CD4-positive, alpha-beta T cell treated with Interleukin-4 for 4 hours (primary cell): Measurements from ENCODE around the gene HTRA1.

Experiments used
- DNase-seq: peaks from one replicate; pipeline ENCODE4 v3.0.0-alpha.2; 2020

The HTRA1 gene

DNA sequence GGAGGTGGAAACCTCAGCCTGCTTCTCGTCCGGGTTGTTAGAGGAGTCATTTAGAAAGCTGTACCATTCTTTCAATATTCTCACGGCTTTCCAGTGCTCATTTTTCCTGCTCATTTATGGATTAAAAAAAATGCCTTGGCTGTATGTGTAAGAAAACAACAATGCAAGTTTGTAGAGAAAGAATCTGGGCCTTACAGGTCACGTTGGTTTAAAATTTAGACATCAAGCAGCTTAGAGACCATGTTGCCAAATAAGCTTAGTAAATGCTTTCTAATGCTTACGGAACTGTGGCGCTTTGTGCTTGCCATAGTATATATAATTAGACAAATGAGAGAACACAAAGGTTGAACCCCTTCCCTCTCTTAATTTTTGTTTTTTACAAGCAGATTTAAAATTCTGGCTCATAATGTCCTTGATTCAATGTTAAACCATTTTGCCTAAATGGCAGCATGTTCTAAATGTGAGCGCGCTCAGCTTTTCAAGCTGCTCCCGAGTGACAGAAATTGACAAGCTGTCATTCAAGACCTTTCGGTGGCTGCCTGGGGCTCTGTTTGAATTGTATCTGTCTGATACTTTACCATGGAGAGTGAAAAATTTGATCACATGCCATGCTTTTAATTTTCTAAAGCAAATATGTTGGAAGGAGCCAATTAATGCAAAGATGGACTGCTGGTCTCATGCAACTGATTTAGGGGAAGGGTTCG lies 5.8 kb upstream of the HTRA1 start:
- DNase-seq, result no peak

DNA sequence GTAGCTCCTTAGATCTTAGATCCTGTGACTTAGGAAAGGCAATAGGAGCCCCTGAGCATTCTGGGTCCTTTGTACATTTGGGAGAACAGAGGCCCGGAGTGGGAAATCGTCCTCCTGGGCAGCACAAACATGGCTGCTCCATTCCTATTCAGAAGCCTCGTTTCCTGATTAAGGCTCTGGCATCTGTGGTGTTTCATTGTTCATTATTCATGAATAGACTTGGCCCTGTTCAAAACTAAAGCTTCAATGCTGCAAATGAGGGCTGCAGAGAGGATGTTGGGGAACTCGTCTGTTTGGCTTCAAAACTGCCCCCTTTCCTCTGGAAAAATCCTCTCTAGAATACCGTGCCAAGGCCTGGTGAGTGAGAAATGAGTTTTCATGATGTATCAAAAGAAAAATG lies 3.4 kb upstream of the HTRA1 start:
- no peak for DNase-seq

DNA sequence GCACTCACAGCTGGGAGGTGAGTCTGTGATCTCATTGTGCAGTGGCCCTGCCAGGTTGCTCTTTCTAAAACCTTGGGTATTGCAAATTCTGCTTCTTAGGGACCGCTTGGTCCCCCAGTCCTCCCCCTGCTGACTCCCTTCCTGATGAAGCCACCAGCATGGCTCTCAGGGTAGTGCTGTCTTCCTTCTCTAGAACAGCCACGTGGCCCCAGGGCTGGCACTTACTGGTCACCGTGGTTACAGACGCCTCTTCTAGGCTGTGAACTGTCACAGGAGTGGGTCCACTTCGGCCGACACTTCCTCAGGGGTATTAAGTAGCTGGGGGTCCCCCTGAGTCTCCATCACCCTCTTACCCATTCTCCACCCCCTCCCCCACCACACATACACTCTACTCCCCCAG lies 2.7 kb upstream of the HTRA1 start:
- DNase-seq, result no peak

DNA sequence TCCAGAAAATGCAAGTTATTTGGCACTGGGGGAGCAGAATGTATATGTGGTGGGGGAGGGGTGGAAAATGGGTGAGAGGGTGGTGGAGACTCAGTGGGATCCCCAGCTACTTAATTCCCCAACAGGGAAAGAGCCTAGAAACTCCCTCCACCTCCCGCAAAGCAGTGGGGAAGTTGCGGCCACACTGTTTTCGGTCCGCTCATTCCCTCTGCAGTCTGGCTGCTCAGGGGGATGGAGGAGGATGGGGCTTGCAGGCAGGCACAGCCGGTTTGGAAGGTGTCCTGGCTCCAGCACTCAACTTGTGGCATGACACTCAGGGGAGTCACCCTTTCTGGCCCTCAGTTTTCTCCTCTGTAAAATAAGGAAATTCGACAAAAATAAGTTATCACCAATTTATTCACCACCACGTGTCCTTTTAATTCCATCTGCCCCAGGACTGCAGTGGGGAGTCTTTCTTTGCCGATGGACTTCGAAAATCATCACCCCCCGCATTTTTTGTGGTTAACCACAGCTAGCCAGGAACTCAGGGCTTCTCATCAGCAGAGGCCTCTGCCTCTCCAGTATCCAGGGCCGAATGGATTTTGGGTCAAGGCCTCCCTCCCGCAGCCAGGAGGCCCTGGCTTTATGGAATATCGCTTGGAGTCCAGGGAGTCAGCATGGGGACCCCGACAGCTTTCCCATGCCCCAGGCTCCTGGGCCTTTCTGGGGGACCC lies 1.6 kb upstream of the HTRA1 start:
- no peak for DNase-seq

DNA sequence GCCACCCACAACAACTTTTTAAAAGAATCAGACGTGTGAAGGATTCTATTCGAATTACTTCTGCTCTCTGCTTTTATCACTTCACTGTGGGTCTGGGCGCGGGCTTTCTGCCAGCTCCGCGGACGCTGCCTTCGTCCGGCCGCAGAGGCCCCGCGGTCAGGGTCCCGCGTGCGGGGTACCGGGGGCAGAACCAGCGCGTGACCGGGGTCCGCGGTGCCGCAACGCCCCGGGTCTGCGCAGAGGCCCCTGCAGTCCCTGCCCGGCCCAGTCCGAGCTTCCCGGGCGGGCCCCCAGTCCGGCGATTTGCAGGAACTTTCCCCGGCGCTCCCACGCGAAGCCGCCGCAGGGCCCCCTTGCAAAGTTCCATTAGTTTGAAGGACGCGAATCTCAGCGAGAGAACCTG lies 461 bp upstream of the HTRA1 start:
- no peak for DNase-seq

DNA sequence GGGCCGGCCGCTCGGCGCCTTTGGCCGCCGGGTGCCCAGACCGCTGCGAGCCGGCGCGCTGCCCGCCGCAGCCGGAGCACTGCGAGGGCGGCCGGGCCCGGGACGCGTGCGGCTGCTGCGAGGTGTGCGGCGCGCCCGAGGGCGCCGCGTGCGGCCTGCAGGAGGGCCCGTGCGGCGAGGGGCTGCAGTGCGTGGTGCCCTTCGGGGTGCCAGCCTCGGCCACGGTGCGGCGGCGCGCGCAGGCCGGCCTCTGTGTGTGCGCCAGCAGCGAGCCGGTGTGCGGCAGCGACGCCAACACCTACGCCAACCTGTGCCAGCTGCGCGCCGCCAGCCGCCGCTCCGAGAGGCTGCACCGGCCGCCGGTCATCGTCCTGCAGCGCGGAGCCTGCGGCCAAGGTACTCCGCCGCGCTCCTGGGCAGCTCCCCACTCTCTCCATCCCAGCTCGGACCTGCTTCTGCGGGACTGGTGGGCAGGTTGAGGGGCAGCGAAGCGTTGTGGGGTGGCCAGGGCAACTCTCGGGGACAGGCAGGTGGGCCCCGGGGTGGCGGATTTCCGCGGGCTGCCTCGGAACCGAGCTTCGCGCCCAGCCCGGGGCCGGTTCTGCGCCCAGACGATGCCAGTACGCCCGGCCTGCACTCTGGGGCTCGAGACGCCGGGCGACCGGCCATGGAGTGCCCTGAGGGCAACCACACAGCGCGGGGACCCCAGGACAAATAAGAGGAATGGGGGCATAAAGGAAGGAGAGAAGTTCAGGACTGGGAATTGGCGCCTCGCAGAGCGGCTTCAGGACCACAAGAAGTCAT lies 578 bp downstream of the HTRA1 start:
- DNase-seq, result no peak

DNA sequence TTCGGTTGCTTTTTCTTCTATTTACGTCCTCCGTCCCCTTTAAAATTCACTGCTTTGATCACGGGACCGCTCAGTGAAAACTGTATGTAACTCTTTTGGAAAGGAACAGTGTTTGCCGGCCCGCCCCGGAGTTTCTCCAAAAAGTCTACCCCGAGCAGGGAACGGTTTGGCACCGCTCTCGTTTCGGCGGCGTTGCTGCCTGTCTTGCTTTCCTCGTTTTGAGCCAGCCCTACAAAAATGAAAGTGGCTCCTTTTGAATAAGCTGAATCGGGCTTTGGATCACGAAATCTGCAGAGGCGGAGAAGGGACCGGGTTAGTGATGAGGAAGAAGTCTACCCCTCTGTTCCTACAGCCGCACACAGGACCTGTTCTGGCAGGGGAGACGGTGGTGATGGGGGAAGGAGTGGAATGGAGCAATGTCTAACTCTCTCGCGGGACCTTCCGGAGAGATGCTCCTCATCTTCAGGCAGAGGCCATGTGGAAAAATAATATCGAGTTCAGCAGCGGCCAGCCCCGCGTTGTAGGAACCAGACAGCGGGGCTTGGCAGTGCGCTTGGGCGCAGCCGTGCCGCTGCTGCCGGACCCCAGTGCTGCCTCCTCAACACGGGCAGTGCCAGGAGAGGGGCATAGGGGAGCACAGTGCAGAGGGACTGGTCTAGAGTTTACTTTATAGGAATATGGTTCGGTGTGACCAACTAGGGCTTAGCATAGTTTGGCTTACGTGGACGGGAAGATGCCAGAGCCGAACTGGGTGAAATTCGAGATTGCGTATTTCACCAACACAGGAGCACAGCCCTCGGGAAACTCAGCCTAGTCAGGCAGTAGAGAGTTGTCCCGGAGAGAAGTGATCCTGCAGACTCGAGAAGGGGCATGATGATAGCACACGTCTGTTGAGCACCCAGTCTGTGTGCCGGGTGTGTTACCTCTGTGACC lies 1.4 kb downstream of the HTRA1 start:
- DNase-seq, result no peak

DNA sequence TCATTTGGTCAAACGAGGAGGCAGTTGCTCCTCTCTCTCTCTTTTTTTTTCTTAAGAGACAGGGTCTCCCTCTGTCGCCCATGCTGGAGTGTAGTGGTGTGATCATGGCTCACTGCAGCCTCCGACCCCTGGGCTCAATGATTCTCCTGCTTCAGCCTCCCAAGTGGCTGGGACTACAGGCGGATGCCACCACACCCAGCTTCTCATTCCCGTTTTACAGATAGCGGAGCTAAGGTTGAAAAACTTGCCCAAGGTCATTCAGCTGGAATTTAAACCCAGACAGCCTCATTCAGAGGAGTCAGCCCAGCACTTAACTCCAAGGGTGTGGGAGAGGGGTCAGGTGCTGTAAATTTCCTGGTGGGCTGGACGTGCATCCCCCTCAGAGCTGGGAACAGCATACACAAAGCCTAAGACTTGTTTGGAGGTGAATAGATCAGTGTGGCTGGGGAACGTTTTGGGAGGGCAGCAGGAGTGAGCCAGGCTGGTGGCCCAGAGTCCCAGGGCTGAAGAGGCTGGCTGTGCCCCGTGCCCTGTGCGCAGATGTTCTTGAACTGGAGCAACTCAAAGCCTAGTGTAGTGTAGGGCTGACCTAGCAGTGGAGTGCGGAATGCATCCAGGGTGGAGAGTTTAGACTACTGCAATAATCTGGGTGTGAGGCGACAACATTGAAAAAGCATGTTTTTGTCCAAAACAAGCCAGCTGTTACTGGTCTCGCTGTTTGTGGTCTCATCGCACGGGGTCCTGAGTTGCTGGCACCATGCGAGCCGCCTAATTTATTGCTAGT lies 2.3 kb downstream of the HTRA1 start:
- DNase-seq, result no peak

DNA sequence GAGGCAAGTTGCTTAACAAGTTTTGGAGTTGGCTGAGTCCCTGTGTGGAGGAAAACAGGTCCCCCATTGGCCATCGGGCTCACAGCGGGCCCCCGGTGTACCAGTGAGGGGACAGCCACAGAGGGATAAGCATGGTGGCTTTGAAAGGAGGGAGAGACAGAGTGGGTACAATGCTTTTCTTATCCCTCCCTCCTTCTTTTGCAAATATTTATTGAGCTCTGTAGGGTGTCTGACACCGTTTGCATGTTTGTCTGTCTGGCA lies 2.8 kb downstream of the HTRA1 start:
- DNase-seq, result no peak

DNA sequence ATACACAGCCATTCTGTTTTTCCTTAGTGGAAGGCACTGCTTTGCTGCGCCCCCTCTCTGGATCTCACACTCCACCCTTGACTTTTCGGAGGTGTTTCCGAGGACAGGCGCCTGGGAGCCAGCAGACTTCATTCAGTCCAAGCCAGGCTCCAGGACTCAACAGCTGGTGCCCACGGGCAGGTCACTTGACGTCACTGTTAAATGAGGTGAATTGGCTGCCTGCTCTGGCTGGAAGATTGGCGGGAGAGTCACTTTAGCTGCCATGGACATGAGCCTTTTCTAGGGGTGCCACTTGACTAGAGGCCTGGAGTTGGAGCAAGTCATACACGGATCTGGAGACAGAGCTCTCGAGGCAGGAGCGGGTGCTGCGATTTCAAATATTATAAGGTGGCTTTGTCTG lies 3.2 kb downstream of the HTRA1 start:
- DNase-seq, result no peak

DNA sequence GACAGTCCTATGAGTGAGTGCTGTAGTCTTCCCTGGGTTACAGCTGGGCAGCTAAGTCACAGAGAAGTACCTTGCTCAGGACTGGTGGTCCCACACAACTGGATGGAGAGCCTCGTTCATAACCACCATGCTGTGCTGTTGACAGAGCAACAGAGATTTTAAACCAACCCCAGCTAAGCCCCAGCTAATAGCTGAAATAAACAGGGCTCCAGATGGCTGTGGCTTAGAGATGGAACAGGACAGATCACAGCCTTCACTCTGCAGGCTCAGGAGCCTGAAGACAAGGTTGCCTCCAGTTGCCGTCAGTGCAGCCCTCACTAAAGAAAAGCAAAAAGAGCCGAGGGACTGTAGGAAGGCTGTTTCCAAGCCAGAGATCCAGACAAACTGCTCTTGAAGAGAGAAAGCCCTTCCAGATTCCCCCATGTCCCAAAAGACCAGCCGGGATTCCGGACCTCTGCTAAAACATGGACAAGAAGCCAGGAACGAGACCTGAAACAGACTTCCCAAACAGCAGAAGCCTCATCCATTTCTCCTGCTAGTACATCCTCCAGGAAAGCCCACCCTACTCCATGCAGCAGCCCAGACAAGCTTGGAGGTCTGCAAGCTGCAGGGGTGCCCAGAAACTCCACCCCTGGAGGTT lies 4.2 kb downstream of the HTRA1 start:
- no peak for DNase-seq

DNA sequence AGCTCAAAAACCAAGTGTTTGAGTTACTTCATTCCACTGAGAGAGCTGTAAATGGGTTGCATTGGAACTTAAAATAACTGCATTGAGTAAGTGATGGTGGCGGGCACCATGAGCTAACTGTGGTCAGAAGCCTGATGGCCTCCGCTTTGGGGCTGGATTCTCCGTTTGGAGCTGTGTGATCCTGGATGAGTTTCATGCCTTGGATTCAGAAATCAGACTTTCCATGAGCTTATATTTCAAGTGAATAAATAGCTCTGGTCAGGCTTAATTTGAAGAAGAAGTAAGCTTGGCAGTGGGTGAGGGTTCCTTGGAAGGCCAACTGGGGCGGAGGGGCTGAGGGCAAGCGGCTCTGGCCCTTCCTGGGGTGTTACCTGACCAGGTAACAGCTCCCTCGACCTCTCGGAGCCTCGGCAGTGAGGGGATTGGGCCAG lies 5.6 kb downstream of the HTRA1 start:
- DNase-seq, result no peak

DNA sequence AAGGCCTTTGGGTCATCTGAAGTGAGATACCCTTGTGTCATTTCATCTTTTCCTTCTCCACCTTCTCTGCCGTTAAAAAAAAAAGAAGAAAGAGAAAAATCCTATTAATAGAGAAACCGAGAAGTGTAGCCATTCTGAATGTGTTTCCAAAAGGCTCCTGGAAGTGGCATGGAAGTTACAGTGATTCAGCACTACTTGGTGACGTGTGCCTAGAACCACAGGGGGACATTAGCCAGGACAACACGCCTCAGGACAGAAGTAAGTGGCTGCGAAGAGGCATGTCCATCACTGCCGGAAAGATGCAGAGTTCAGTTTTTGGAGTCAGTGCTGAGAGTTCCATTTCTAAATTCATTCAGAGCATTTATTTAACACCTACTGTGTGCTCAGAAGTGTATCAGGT lies 6.3 kb downstream of the HTRA1 start:
- no peak for DNase-seq

DNA sequence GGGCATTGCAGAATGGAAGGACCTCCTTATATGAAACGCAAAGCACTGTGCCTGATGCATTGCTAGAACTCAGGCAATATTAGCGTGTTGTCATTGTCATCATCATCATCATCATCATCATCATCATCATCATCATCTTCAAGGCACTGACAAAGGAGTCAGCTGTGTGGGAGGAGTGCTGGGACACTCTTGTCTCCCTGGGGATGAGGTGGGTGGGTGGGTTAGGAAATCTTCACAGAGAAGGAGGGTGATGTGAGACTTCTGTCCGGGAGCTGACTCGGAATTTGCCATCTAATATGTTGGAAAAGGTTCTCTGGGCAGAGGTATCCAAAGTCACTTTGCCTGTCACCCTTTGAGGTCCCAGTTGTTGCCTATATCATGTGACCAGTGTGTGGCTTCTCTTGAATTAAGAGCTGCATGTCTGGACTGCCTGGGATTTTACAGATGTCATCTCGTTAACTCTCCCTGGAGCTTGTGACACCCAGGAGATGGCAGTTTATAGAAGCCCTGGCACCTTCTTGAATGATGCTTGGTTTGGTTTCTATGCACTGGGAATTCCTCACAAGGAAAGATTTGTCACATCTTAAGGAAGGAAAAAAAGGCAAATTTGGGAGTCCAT lies 7.1 kb downstream of the HTRA1 start:
- DNase-seq, result no peak

DNA sequence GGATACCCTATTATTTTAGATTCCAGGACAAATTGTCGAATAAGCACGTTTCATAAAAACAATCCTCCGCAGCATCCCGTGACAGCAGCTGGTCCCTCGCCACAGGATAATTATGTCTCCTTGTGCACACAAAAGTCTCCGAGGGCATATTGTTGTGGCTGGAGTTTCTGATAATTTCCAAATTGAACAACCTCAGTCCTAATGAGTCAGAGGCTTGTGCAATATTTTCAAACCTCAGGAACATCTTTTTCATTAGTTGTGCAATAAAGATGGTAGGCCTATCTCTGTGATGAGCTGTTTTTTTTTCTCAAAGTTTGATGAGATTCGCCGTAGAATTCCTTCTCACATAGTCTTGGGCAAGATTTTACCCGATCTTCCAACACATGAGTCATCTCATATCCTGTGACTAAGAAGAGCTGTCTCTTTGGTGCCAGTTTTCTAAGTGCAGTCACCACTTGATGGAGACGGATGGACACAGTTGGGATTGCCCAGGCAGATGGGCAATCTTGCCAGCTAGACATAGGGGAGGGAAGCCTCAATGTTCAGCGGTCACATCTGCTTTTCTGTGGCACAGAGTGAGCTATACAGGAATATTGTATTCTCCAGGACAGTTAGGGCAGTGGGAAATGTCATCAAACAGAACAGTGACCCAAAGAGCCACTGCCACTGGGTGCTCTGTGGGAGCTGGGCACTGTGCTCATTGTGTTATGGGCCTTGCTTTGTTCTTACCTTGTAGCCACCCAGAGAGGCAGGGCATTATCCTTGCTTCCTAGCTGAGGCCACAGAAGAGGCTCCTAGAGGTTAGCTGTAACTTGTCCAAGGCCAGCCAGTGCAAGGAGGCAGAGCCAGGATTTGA lies 7.8 kb downstream of the HTRA1 start:
- DNase-seq, result no peak

DNA sequence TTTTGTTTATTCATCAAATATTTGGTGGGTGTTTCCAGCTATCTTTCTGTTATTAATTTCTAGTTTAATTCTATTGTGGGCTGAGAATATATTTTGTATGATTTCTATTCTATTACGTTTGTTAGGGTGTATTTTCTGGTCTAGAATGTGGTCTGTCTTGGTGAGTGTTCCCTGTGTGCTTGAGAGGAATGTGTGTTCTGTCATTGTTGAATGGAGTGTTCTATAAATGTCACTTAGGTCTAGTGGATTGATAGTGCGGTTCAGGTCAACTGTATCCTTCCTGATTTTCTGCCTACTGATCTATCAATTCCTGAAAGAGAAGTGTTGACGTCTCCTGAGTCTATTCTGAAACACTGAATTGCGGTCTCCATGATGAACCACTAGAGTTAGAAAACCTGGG lies 8.5 kb downstream of the HTRA1 start:
- DNase-seq, result no peak

DNA sequence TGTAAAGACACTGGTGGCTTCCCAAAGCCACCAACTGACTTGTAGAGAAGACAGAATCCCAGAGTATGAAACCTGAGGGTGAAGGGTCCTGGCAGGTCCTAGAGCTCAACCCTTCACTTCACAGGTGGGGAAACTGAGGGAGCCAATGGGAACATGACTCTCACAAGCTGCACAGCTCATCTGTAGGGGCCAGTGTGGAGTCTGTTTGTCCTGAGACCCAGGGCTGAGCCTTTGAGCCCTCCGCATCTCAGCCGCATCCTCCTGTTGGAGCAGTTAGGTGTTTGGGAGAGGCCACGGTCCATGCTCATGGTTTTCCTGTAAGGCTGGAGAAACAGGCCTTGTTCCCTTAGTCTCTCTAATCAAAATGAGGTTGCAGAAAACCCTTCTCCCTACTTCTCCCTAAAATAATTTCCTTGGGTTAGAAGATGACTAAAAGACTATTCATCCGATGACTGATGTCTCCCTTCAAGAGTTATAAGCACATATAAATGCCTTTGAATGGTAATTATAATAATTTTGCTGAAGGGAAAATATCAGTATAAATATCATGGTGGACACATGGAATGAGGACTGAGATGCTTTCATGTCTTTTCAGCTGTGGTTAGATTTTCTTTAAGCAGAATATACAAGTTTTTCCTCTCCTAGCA lies 10.3 kb downstream of the HTRA1 start:
- DNase-seq, result no peak

DNA sequence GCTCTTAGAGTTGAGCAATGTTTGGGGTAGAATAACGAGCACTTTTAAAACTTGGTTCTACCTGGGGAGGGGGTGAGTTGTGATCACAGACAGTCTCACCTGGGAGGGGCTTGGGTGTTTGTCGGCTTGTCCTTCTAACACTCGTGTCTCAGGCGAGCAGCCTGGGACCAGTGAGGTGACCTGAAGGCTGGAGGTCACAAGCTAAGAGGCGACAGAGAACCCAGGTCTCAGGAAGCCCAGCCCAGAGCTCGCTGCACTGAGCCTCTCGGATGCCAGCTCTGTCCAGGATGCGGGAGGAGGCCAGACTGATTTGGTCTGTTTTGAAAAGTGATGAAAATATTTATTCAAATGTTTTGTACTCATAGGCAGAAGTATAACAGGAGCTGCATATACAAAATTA lies 11.8 kb downstream of the HTRA1 start:
- DNase-seq, result no peak

DNA sequence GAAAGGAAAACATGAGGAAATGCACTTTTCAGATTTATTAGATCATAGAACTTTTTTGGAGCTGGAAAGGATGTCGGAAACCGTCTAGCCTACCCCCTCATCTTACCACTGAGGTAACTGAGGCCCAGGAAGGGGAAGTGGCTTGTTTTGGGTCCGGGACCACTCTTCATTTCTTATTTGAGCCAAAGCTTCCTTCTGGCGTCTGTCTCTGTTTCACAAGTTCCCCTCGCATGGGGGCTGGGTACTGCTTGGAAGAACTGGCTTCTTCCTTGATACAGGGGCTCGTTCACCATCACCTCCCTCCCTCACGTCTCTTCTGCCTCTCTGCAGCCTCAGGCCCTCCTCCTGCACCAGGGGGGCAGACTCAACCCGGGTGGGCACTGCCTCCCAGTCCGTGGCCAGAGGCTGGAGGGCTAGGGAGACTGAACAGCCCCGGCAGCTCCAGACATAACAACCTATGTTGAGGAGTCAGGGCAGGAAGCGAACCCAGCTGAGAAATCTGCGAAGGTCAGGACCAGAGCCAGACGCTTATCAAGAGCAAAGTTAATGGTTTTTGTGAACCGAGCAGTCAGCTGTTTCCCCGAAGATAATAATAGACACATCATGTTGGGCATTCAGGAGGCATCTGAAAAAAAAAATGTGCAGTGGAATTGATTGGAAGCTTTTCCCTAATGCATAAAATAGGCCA lies 12.9 kb downstream of the HTRA1 start:
- DNase-seq, result no peak
